NT2/D1 (cell line): ENCODE data around the gene HK1.

Experiments used
- DNase-seq: peaks from one replicate; pipeline ENCODE4 v3.0.0-alpha.2; 2011; ENCODE audit warnings: low read depth, low spot score
- H3K27me3 ChIP-seq: 2 replicates; pipeline ENCODE4 v1.6.0; 2011; ENCODE audit warnings: mild to moderate bottlenecking; ENCODE audit not compliant: insufficient read length, insufficient read depth
- H3K36me3 ChIP-seq: 2 replicates; pipeline ENCODE4 v1.6.1; 2011; ENCODE audit warnings: mild to moderate bottlenecking, low read length, mixed read lengths; ENCODE audit not compliant: insufficient read depth, insufficient read length
- H3K4me1 ChIP-seq: 2 replicates; pipeline ENCODE4 v1.5.1; 2011; ENCODE audit not compliant: insufficient read depth, insufficient read length
- H3K4me3 ChIP-seq: 2 replicates; pipeline ENCODE4 v1.5.1; 2011; ENCODE audit warnings: low read depth; ENCODE audit not compliant: insufficient read length
- H3K9ac ChIP-seq: 2 replicates; pipeline ENCODE4 v1.6.0; 2011; ENCODE audit warnings: low read depth; ENCODE audit not compliant: insufficient read length
- H3K9me3 ChIP-seq: 2 replicates; pipeline ENCODE4 v1.5.1; 2011; ENCODE audit warnings: mild to moderate bottlenecking, low read length; ENCODE audit not compliant: insufficient read depth
- SUZ12 ChIP-seq: IDR thresholded peaks from 2 replicates; pipeline ENCODE4 v1.6.1; 2011; ENCODE audit not compliant: insufficient read length, insufficient read depth; ENCODE audit errors: extremely low read depth
- YY1 ChIP-seq: IDR thresholded peaks from 2 replicates; pipeline ENCODE4 v1.6.1; 2011; ENCODE audit not compliant: insufficient read length, insufficient read depth
- ZNF274 ChIP-seq: IDR thresholded peaks from 2 replicates; pipeline ENCODE4 v1.6.1; 2011; ENCODE audit warnings: mild to moderate bottlenecking, low read depth, low read length

HK1 gene

DNA sequence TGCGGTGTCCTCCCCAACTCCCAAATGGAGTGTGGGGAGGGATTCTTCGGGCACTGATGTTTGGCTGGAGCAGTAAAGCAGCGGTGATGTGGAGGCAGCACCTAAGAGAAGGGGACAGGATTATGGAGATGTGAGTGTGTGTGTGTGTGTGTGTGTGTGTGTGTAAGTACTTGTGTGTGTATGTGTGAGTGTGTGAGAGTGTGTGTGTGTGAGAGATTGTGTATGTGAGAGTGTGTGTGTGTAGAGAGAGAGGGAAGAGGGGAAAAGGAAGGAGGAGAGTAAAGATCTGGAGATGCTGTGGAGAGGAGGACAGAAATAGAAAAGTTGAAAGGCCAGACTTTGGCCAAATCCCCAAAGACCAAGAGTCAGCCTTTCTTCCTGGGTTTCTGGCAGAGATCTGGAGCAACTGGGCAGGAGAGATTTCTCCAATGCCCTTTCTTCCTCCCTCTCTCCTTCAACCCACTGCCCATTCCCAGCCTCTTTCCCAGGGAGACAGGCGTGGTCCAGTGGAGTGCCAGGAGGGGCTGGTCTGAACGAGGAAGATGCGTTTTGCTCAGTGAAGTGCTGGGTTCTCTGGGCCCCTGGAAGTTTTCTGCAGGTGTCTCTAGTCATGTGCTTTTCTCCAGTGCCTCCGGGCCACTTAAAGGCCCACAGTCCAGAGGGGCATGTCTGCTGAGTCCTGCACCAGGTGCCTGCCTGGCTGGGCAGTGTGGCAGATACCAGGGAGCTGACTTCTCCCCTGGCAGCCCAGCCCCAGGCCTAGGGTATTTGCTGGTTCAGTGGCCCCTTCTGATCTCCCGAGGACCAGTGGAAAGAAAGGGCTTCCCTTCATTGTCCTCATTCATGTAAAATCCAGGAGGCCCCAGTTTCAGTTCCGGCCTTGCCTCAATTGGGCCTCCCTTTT is 60.5 kb downstream of the HK1 start:
- H3K9me3 ChIP-seq: no peaks in the 10 kb centered on the region
- TF ChIP-seq SUZ12 (no peak), YY1 (no peak), ZNF274 (no peak)
- H3K9ac ChIP-seq: no peak overlapping the region
- peaks cover 24% of the 10 kb centered on the region for H3K4me1 ChIP-seq
- H3K36me3 ChIP-seq: peaks cover 34% of the 10 kb centered on the region
- no peak overlapping the region for H3K4me3 ChIP-seq
- no peaks in the 10 kb centered on the region for H3K27me3 ChIP-seq
- DNase-seq: no peak

- H3K9ac ChIP-seq: peak overlapping the region; percentile 54
Measured at GRCh38 chr10:69340695-69341094, 62.4 kb downstream of the HK1 start.

DNA sequence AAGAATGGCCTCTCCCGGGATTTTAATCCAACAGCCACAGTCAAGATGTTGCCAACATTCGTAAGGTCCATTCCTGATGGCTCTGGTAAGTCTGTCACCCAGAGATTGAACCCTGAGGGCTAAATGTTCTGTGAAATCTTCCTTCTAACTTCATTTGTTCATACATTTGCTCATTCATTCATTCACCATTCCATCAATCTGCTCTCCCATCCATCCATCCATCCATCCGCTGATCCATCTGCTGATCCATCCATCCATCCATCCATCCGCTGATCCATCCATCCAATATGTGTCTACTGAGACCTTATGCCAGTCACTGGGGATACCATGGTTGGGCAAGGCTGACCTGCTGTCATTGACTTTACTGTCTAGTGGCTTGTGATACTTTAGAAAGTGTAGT is 65.6 kb downstream of the HK1 start:
- Histone ChIP-seq H3K4me1 (peaks cover 8% of the 10 kb centered on the region), H3K36me3 (peaks cover 52% of the 10 kb centered on the region), H3K9ac (no peak overlapping the region), H3K27me3 (no peaks in the 10 kb centered on the region), H3K4me3 (no peak overlapping the region), H3K9me3 (no peaks in the 10 kb centered on the region)
- no peak for DNase-seq
- TF ChIP-seq YY1 (no peak), SUZ12 (no peak), ZNF274 (no peak)

More at GRCh38 chr10:69340695-69341094, 62.4 kb downstream of the HK1 start:
- Histone ChIP-seq H3K27me3 (no peaks in the 10 kb centered on the region), H3K4me1 (peaks cover 17% of the 10 kb centered on the region), H3K9me3 (no peaks in the 10 kb centered on the region), H3K4me3 (no peak overlapping the region), H3K36me3 (peaks cover 41% of the 10 kb centered on the region)
- no peak for DNase-seq
- TF ChIP-seq SUZ12 (no peak), YY1 (no peak), ZNF274 (no peak)

DNA sequence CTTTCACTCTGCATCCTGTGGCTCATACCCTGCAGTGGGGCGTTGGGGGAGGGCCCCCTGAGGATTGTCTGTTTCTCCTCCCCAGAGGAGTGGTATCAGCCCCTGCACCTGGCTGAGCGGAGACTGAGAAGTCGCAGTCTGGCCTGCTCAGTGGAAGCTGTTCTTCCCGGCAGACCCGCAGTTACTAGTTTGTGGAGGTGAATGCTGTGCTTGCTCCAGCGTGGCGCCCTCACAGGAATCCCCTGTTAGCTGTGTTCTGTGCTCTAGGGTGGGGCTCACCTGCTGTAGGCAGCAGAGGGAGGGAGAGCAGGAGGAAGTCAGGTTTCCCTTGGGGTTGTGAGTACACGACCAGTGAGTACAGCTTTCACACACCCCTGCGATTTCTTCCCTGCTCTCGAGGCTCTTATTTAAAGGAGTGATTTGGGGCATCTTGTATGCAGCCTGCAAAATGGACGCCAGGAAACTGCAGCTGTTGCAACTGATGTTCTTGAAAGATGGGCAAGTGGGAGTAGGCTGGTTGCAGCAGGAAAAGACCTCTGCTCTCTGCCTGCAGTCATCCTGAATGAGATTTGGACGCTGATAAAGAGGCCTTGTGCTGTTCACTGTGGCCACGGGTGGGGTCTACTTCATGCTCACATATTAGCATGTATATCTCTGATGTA is 66.4 kb downstream of the HK1 start:
- no peak for DNase-seq
- no peaks in the 10 kb centered on the region for H3K9me3 ChIP-seq
- peaks cover 60% of the 10 kb centered on the region for H3K36me3 ChIP-seq
- H3K4me1 ChIP-seq: peaks cover 8% of the 10 kb centered on the region
- TF ChIP-seq SUZ12: no peak
- TF ChIP-seq YY1: no peak
- TF ChIP-seq ZNF274: no peak
- H3K4me3 ChIP-seq: no peak overlapping the region
- H3K27me3 ChIP-seq: no peaks in the 10 kb centered on the region
- no peak overlapping the region for H3K9ac ChIP-seq

DNA sequence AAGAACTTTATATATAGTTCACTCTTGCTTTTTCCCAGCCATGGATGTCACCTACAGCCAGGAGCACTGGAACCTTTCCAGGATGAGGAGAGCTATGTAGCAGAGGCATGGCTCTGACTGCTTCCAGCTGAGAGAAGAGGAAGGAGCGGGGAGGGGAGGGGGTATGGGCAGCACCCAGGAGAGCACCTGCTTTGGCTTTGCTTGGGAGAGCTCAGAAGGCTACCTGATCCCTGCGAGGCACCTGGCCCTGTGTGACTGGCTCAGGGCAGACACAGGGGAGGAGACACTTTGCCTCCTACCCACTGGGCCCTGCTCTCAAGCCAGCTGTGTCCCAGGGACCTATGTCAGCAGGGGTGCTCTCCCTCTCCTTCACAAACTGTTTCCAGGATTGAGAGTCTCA is 67.1 kb downstream of the HK1 start:
- Histone ChIP-seq H3K9me3 (no peaks in the 10 kb centered on the region), H3K27me3 (no peaks in the 10 kb centered on the region), H3K9ac (no peak overlapping the region), H3K4me3 (no peak overlapping the region), H3K36me3 (peaks cover 65% of the 10 kb centered on the region), H3K4me1 (peaks cover 8% of the 10 kb centered on the region)
- TF ChIP-seq YY1: no peak
- no peak for TF ChIP-seq ZNF274
- TF ChIP-seq SUZ12: no peak
- no peak for DNase-seq

DNA sequence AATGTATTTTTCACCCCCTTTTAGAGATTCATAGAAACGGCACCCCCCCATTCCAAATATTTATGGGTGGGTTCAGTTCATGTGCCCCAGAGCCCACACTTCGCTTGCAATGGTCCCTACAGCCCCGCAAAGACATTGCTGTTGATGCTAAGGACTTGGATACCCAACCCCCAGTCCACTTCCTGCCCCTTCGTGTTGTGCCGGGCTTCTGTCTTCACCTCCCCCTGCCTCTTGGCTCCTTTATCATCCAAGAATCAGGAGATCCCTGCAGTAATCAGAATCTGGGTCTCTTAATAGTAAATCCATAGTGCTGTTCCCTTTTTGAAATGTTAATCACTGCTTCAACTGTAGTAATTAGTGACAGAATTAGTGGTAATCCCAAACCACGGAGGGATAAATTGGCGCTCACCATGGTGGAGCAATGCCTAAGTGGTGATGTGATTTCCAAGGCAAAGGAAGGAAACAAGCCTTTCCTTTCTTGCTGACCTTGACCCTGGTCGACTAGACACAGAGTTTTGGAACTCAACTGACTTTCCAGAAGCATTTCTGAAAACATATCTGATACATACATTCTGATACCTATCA is 67.7 kb downstream of the HK1 start:
- Histone ChIP-seq H3K36me3 (peaks cover 60% of the 10 kb centered on the region), H3K4me1 (peaks cover 4% of the 10 kb centered on the region), H3K9ac (no peak overlapping the region), H3K27me3 (no peaks in the 10 kb centered on the region), H3K4me3 (no peak overlapping the region), H3K9me3 (no peaks in the 10 kb centered on the region)
- no peak for TF ChIP-seq ZNF274
- no peak for TF ChIP-seq SUZ12
- no peak for TF ChIP-seq YY1
- DNase-seq: no peak

DNA sequence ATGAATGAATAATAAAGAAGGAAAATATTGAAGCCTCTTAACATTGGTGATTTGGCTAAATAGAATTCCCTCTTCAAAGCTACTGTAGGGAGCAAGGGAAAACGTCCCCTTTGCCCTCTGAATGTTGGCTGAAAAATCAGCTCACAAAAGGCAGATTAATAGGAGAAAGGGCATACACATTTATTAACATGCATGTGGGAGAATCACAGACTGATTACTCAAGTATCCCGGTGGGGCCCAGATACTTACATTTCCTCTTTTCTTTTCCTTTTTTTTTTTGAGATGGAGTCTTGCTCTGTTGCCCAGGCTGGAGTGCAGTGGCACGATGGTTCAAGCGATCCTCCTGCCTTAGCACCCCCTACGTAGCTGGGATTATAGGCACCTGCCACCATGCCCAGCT is 68.5 kb downstream of the HK1 start:
- H3K36me3 ChIP-seq: peaks cover 60% of the 10 kb centered on the region

More for the DNA sequence above, 68.5 kb downstream of the HK1 start:
- TF ChIP-seq YY1 (no peak), SUZ12 (no peak), ZNF274 (no peak)
- H3K9me3 ChIP-seq: no peaks in the 10 kb centered on the region
- no peaks in the 10 kb centered on the region for H3K27me3 ChIP-seq
- no peak overlapping the region for H3K9ac ChIP-seq
- no peak overlapping the region for H3K4me3 ChIP-seq
- no peak for DNase-seq
- H3K4me1 ChIP-seq: peaks cover 4% of the 10 kb centered on the region
